Nephron (organoid): ENCODE results near the gene SIVA1.
A peak's percentile ranks its signal among the peaks of the same experiment; 100 is the strongest.

ENCODE experiments used
- H3K27ac Mint-ChIP-seq, 3 experiments: 2 replicates each; pipeline ENCODE4 v1.8.0; 2020; ENCODE audit warnings: mixed read lengths in 3 of 3, mild to moderate bottlenecking in 2 of 3, moderate library complexity in 1 of 3
- H3K27me3 Mint-ChIP-seq: 2 replicates; pipeline ENCODE4 v1.8.0; 2021; ENCODE audit warnings: low read depth, mild to moderate bottlenecking, moderate library complexity, mixed read lengths
- H3K36me3 Mint-ChIP-seq: 2 replicates; pipeline ENCODE4 v1.8.0; 2020; ENCODE audit warnings: low read depth, mixed read lengths
- H3K4me1 Mint-ChIP-seq: 2 replicates; pipeline ENCODE4 v1.8.0; 2020; ENCODE audit warnings: mixed read lengths
- H3K4me3 Mint-ChIP-seq, 3 experiments: 2 replicates each; pipeline ENCODE4 v1.8.0; 2020; ENCODE audit warnings: mild to moderate bottlenecking in 3 of 3, mixed read lengths in 3 of 3, moderate library complexity in 2 of 3
- H3K9me3 Mint-ChIP-seq: 2 replicates; pipeline ENCODE4 v1.8.0; 2020; ENCODE audit warnings: mixed read lengths
- TF ChIP-seq, protein P1 (sequence below), 3 experiments: fragments of 200-600 bp; sonication (generic); IDR thresholded peaks; one replicate each; pipeline ENCODE4 v1.5.0; 2021; ENCODE audit warnings: antibody characterized with exemption in 3 of 3; ENCODE audit not compliant: unreplicated experiment in 3 of 3

The SIVA1 gene

DNA sequence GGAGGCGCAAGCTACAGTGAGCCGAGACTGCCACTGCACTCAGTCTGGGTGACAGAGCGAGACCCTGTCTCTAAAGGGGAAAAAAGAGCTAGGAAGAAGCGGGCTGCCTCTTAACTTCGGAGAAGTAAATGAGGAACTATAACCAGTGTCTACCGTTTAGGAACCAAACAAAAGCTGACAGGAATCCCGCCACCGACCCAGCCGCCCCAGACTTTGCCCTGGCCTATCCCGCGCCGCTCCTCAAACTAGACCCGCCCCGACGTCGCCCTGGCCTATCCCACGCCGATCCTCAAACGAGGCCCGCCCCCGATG is 568 bp upstream of the SIVA1 start:
- no peaks in the 10 kb centered on the region for H3K27me3 Mint-ChIP-seq
- TF ChIP-seq, protein P1, sequence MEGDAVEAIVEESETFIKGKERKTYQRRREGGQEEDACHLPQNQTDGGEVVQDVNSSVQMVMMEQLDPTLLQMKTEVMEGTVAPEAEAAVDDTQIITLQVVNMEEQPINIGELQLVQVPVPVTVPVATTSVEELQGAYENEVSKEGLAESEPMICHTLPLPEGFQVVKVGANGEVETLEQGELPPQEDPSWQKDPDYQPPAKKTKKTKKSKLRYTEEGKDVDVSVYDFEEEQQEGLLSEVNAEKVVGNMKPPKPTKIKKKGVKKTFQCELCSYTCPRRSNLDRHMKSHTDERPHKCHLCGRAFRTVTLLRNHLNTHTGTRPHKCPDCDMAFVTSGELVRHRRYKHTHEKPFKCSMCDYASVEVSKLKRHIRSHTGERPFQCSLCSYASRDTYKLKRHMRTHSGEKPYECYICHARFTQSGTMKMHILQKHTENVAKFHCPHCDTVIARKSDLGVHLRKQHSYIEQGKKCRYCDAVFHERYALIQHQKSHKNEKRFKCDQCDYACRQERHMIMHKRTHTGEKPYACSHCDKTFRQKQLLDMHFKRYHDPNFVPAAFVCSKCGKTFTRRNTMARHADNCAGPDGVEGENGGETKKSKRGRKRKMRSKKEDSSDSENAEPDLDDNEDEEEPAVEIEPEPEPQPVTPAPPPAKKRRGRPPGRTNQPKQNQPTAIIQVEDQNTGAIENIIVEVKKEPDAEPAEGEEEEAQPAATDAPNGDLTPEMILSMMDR (IDR thresholded peaks at IDR 0.05; ENCODE audit: unreplicated experiment in 3 of 3) = no peak
- peak overlapping the region; percentile 91 to 93 (median 93) for H3K4me3 Mint-ChIP-seq
- H3K36me3 Mint-ChIP-seq = peaks cover 17% of the 10 kb centered on the region
- H3K9me3 Mint-ChIP-seq = no peaks in the 10 kb centered on the region
- H3K4me1 Mint-ChIP-seq = peaks cover 40% of the 10 kb centered on the region
- H3K27ac Mint-ChIP-seq = peak overlapping the region; percentile 87 to 96 (median 94)

GRCh38 chr14:104753528-104754212 is 723 bp downstream of the SIVA1 start:
- H3K27ac Mint-ChIP-seq = peak overlapping the region in 2 of 3 experiments; percentile 68 to 69
- H3K9me3 Mint-ChIP-seq = no peaks in the 10 kb centered on the region
- H3K4me1 Mint-ChIP-seq = peaks cover 30% of the 10 kb centered on the region
- peak overlapping the region; percentile 91 to 93 (median 93) for H3K4me3 Mint-ChIP-seq
- peaks cover 18% of the 10 kb centered on the region for H3K36me3 Mint-ChIP-seq
- no peaks in the 10 kb centered on the region for H3K27me3 Mint-ChIP-seq
- TF ChIP-seq, protein P1 (IDR thresholded peaks at IDR 0.05; ENCODE audit: unreplicated experiment in 3 of 3) = no peak

- TF ChIP-seq, protein P1 (IDR thresholded peaks at IDR 0.05; ENCODE audit: unreplicated experiment in 3 of 3) = no peak
- Mint-ChIP-seq H3K4me1 (peaks cover 23% of the 10 kb centered on the region), H3K36me3 (peaks cover 24% of the 10 kb centered on the region), H3K27ac (peak overlapping the region in 2 of 3 experiments; percentile 68 to 69), H3K9me3 (no peaks in the 10 kb centered on the region), H3K4me3 (peak overlapping the region; percentile 91 to 93 (median 93)), H3K27me3 (no peaks in the 10 kb centered on the region)
Observed at GRCh38 chr14:104754213-104754851, 1.4 kb downstream of the SIVA1 start.

- H3K9me3 Mint-ChIP-seq = no peaks in the 10 kb centered on the region
- peak overlapping the region in 1 of 3 experiments; percentile 74 for H3K4me3 Mint-ChIP-seq
- TF ChIP-seq, protein P1 (IDR thresholded peaks at IDR 0.05; ENCODE audit: unreplicated experiment in 3 of 3) = no peak
- H3K36me3 Mint-ChIP-seq = peaks cover 37% of the 10 kb centered on the region
- H3K27ac Mint-ChIP-seq = no peak overlapping the region
- H3K4me1 Mint-ChIP-seq = peaks cover 16% of the 10 kb centered on the region
- no peaks in the 10 kb centered on the region for H3K27me3 Mint-ChIP-seq
Observed at GRCh38 chr14:104755621-104756020, 2.7 kb downstream of the SIVA1 start.

GRCh38 chr14:104756477-104757237 is 3.7 kb downstream of the SIVA1 start:
- H3K27me3 Mint-ChIP-seq = no peaks in the 10 kb centered on the region
- H3K4me3 Mint-ChIP-seq = peak overlapping the region in 2 of 3 experiments; percentile 13 to 74
- H3K36me3 Mint-ChIP-seq = peaks cover 46% of the 10 kb centered on the region
- no peak overlapping the region for H3K27ac Mint-ChIP-seq
- H3K4me1 Mint-ChIP-seq = peaks cover 16% of the 10 kb centered on the region
- TF ChIP-seq, protein P1 (IDR thresholded peaks at IDR 0.05; ENCODE audit: unreplicated experiment in 3 of 3) = no peak
- H3K9me3 Mint-ChIP-seq = peaks cover 4% of the 10 kb centered on the region
